ENCODE data around the gene ALDH1L1. TPM values are rescaled to one million over a fixed set of nuclear protein-coding genes. Genes with fewer than 3 reads are reported as not detected.
A peak's percentile ranks its signal among the peaks of the same experiment; 100 is the strongest.
"Not testable (repeated sequence)": the region's sequence is repeated elsewhere in the genome, so short reads cannot be mapped to it uniquely, and the experiment has no call there.

ALDH1L1 gene
- polyA plus RNA-seq, 1 donor = 44.0 TPM

- no peak for DNase-seq
These were observed 73.8 kb downstream of the ALDH1L1 start for GRCh38 chr3:126106336-126107202.

- DNase-seq = no peak
These were observed 74.6 kb downstream of the ALDH1L1 start for GRCh38 chr3:126105691-126106187.

GRCh38 chr3:126104742-126105605 is 75.4 kb downstream of the ALDH1L1 start:
- DNase-seq = no peak

GRCh38 chr3:126104028-126104635 is 76.3 kb downstream of the ALDH1L1 start:
- no peak for DNase-seq

- DNase-seq = no peak
These were observed 77.0 kb downstream of the ALDH1L1 start for GRCh38 chr3:126103121-126104027.

GRCh38 chr3:126102530-126102951 is 77.8 kb downstream of the ALDH1L1 start:
- no peak for DNase-seq

GRCh38 chr3:126102011-126102410 is 78.4 kb downstream of the ALDH1L1 start:
- no peak for DNase-seq

- DNase-seq = no peak
These were observed 78.8 kb downstream of the ALDH1L1 start for GRCh38 chr3:126101521-126101982.

GRCh38 chr3:126100634-126101301 is 79.6 kb downstream of the ALDH1L1 start:
- DNase-seq = no peak

GRCh38 chr3:126100269-126100633 is 80.1 kb downstream of the ALDH1L1 start:
- DNase-seq = no peak

GRCh38 chr3:126098391-126098858 is 82.0 kb downstream of the ALDH1L1 start:
- DNase-seq = no peak

- DNase-seq = no peak
These were observed 82.6 kb downstream of the ALDH1L1 start for GRCh38 chr3:126097801-126098200.

- not testable (repeated sequence) for DNase-seq
These were observed 84.1 kb downstream of the ALDH1L1 start for GRCh38 chr3:126096274-126096673.

GRCh38 chr3:126092128-126092527 is 88.3 kb downstream of the ALDH1L1 start:
- not testable (repeated sequence) for DNase-seq

GRCh38 chr3:126087552-126088175 is 92.7 kb downstream of the ALDH1L1 start:
- no peak for DNase-seq

GRCh38 chr3:126085841-126086240 is 94.5 kb downstream of the ALDH1L1 start:
- no peak for DNase-seq

GRCh38 chr3:126085276-126085675 is 95.1 kb downstream of the ALDH1L1 start:
- DNase-seq = no peak

GRCh38 chr3:126084768-126085180 is 95.6 kb downstream of the ALDH1L1 start:
- no peak for DNase-seq

- peak; percentile 78 for DNase-seq
These were observed 96.2 kb downstream of the ALDH1L1 start, which contains the start of gene SLC41A3 for GRCh38 chr3:126083913-126084767. Gene SLC41A3 (minus strand): TSS chr3:126084124. CDS start chr3:126068219, 15,905 bp downstream.

Measured in left kidney (tissue), 2 donors.